Osteoblast (primary cell): Measurements from ENCODE around the gene CTCFL. TPM values are rescaled to one million over a fixed set of nuclear protein-coding genes. Genes with fewer than 3 reads are reported as not detected.

Source experiments
- DNase-seq: peaks from one replicate; pipeline ENCODE4 v3.0.0; 2011; ENCODE audit warnings: low spot score, mixed read lengths; ENCODE audit not compliant: insufficient read length; ENCODE audit errors: missing footprints
- H2AFZ ChIP-seq: 2 replicates; pipeline ENCODE4 v1.6.0; 2011; ENCODE audit warnings: mild to moderate bottlenecking, low read length
- H3K27ac ChIP-seq: 2 replicates; pipeline ENCODE4 v1.5.1; 2011; ENCODE audit warnings: mild to moderate bottlenecking, low read depth, low read length, moderate library complexity
- H3K27me3 ChIP-seq: 2 replicates; pipeline ENCODE4 v1.6.0; 2012; ENCODE audit warnings: mild to moderate bottlenecking, control low read depth, inconsistent platforms, low read length, moderate library complexity; ENCODE audit not compliant: insufficient read depth
- H3K36me3 ChIP-seq: 2 replicates; pipeline ENCODE4 v1.5.1; 2011; ENCODE audit warnings: mild to moderate bottlenecking, low read length, control low read depth, moderate library complexity; ENCODE audit not compliant: insufficient read depth
- H3K4me1 ChIP-seq: 2 replicates; pipeline ENCODE4 v1.5.1; 2011; ENCODE audit warnings: mild to moderate bottlenecking, low read length, control low read depth, moderate library complexity; ENCODE audit not compliant: insufficient read depth
- H3K4me2 ChIP-seq: 2 replicates; pipeline ENCODE4 v1.6.0; 2011; ENCODE audit warnings: mild to moderate bottlenecking, low read length; ENCODE audit not compliant: insufficient read depth
- H3K4me3 ChIP-seq: fragments of 200-600 bp; sonication (generic); 3 replicates; pipeline ENCODE4 v1.5.1; 2012; ENCODE audit warnings: mild to moderate bottlenecking, low read length, inconsistent platforms; ENCODE audit not compliant: insufficient read depth
- H3K79me2 ChIP-seq: 2 replicates; pipeline ENCODE4 v1.6.0; 2012; ENCODE audit warnings: mild to moderate bottlenecking, low read length, control low read depth, inconsistent platforms; ENCODE audit not compliant: insufficient read depth
- H3K9me3 ChIP-seq: 2 replicates; pipeline ENCODE4 v1.5.1; 2011; ENCODE audit warnings: low read depth, low read length, control low read depth
- H4K20me1 ChIP-seq: 2 replicates; pipeline ENCODE4 v1.6.0; 2012; ENCODE audit warnings: mild to moderate bottlenecking, low read length, control low read depth; ENCODE audit not compliant: insufficient read depth
- CTCF ChIP-seq: IDR thresholded peaks from 2 replicates; pipeline ENCODE4 v1.5.1; 2011; ENCODE audit warnings: mild to moderate bottlenecking, low read depth, low read length, moderate library complexity; ENCODE audit errors: extremely low read depth
- total RNA-seq: library from RNA; depleted of rRNA; stranded (reverse); fragments of >200 nt; gene quantifications from 2 replicates; pipeline ENCODE4 v1.2.3, GENCODE V29; 2012

Gene CTCFL
- total RNA-seq, 1 donor: not detected

- H3K4me2 ChIP-seq: no peak overlapping the region
- peaks cover 16% of the 10 kb centered on the region for H3K27me3 ChIP-seq
- H2AFZ ChIP-seq: no peak overlapping the region
- no peaks in the 10 kb centered on the region for H3K36me3 ChIP-seq
- no peak overlapping the region for H3K4me3 ChIP-seq
- H3K4me1 ChIP-seq: no peaks in the 10 kb centered on the region
- H3K79me2 ChIP-seq: no peaks in the 10 kb centered on the region
- no peaks in the 10 kb centered on the region for H4K20me1 ChIP-seq
- H3K27ac ChIP-seq: no peak overlapping the region
- no peak for TF ChIP-seq CTCF
- DNase-seq: peak; percentile 46
- H3K9me3 ChIP-seq: no peaks in the 10 kb centered on the region
Observed at GRCh38 chr20:57567471-57568079, 42.6 kb upstream of the CTCFL start.

GRCh38 chr20:57566803-57567459 lies 42.0 kb upstream of the CTCFL start:
- Histone ChIP-seq H3K4me1 (no peaks in the 10 kb centered on the region), H3K36me3 (no peaks in the 10 kb centered on the region), H4K20me1 (no peaks in the 10 kb centered on the region), H3K27me3 (peaks cover 16% of the 10 kb centered on the region), H3K4me2 (no peak overlapping the region), H3K9me3 (no peaks in the 10 kb centered on the region), H3K4me3 (no peak overlapping the region), H3K79me2 (no peaks in the 10 kb centered on the region), H3K27ac (no peak overlapping the region), H2AFZ (no peak overlapping the region)
- no peak for TF ChIP-seq CTCF
- peak; percentile 4 for DNase-seq

- no peaks in the 10 kb centered on the region for H3K79me2 ChIP-seq
- no peaks in the 10 kb centered on the region for H3K4me1 ChIP-seq
- H4K20me1 ChIP-seq: no peaks in the 10 kb centered on the region
- peaks cover 16% of the 10 kb centered on the region for H3K27me3 ChIP-seq
- H3K36me3 ChIP-seq: no peaks in the 10 kb centered on the region
- peak; percentile 69 for DNase-seq
- no peaks in the 10 kb centered on the region for H3K9me3 ChIP-seq
- no peak for TF ChIP-seq CTCF
- no peak overlapping the region for H2AFZ ChIP-seq
- no peak overlapping the region for H3K4me2 ChIP-seq
- H3K4me3 ChIP-seq: no peak overlapping the region
- H3K27ac ChIP-seq: no peak overlapping the region
Observed at GRCh38 chr20:57566399-57566798, 41.5 kb upstream of the CTCFL start.

GRCh38 chr20:57564951-57565642 lies 40.2 kb upstream of the CTCFL start:
- peaks cover 17% of the 10 kb centered on the region for H3K27me3 ChIP-seq
- no peak overlapping the region for H2AFZ ChIP-seq
- H3K27ac ChIP-seq: no peak overlapping the region
- H3K4me3 ChIP-seq: no peak overlapping the region
- H3K9me3 ChIP-seq: no peaks in the 10 kb centered on the region
- no peaks in the 10 kb centered on the region for H3K79me2 ChIP-seq
- TF ChIP-seq CTCF: no peak
- no peaks in the 10 kb centered on the region for H3K36me3 ChIP-seq
- no peaks in the 10 kb centered on the region for H3K4me1 ChIP-seq
- H4K20me1 ChIP-seq: no peaks in the 10 kb centered on the region
- peak; percentile 4 for DNase-seq
- no peak overlapping the region for H3K4me2 ChIP-seq
